Mucosa of descending colon (tissue), 3 donors: ENCODE measurements around the gene CCDC152. TPM values are rescaled to one million over a fixed set of nuclear protein-coding genes. Genes with fewer than 3 reads are reported as not detected.
"Not testable (repeated sequence)": the region's sequence is repeated elsewhere in the genome, so short reads cannot be mapped to it uniquely, and the experiment has no call there.

Experiments
- ATAC-seq: fragments of 200-7000 bp; cut with Tn5 transposase; one replicate; pipeline ENCODE4 v1.9.1; 2020; ENCODE audit warnings: mild to moderate bottlenecking, moderate library complexity
- DNase-seq, 3 donors: peaks; one replicate each; pipeline ENCODE4 v3.0.0-alpha.2; 2020
- H3K36me3 ChIP-seq: fragments of 200-600 bp; one replicate; pipeline ENCODE4 v1.8.0; 2021; ENCODE audit warnings: low read depth, mild to moderate bottlenecking
- H3K4me1 ChIP-seq: fragments of 200-600 bp; one replicate; pipeline ENCODE4 v1.8.0; 2021; ENCODE audit warnings: low read depth, mild to moderate bottlenecking
- H3K4me3 ChIP-seq: fragments of 200-600 bp; one replicate; pipeline ENCODE4 v1.8.0; 2021; ENCODE audit warnings: mild to moderate bottlenecking
- H3K9me3 ChIP-seq: fragments of 200-600 bp; one replicate; pipeline ENCODE4 v1.8.0; 2021; ENCODE audit warnings: mild to moderate bottlenecking
- CTCF ChIP-seq: fragments of 200-600 bp; IDR thresholded peaks from one replicate; pipeline ENCODE4 v1.8.0; 2022; ENCODE audit warnings: antibody characterized with exemption, mild to moderate bottlenecking
- intact Hi-C, 2 donors: fragments of 100-400 bp; cut with DNase I in 1 of 2; cut with micrococcal nuclease in 1 of 2; formaldehyde crosslinking; loops; one replicate each; pipeline versions ENCODE4 v1.11.0 to v1.11.1; 2022; cut with DNase I, micrococcal nuclease
- total RNA-seq, 3 donors: library from RNA; stranded (reverse); fragmentation: NEBNext Ultra II Directional in 2 of 3; extraction: Animal tissue kit (Norgen Biotek cat#: 25700) in 2 of 3; gene quantifications; one replicate each; pipeline versions ENCODE4 v1.2.1 to v1.2.4, GENCODE V29; 2021 to 2023
- donor health status: DM: no; HTN: no; CAD: no; lungs with moderate emphysema.
- donor health status: DM: no; HTN: no; CAD: no.
- donor health status: DM: no; HTN: yes; CAD: no.

Gene CCDC152
- total RNA-seq, 3 donors from 2014 or later, result 0.12 to 0.94 (median 0.47) TPM

DNA sequence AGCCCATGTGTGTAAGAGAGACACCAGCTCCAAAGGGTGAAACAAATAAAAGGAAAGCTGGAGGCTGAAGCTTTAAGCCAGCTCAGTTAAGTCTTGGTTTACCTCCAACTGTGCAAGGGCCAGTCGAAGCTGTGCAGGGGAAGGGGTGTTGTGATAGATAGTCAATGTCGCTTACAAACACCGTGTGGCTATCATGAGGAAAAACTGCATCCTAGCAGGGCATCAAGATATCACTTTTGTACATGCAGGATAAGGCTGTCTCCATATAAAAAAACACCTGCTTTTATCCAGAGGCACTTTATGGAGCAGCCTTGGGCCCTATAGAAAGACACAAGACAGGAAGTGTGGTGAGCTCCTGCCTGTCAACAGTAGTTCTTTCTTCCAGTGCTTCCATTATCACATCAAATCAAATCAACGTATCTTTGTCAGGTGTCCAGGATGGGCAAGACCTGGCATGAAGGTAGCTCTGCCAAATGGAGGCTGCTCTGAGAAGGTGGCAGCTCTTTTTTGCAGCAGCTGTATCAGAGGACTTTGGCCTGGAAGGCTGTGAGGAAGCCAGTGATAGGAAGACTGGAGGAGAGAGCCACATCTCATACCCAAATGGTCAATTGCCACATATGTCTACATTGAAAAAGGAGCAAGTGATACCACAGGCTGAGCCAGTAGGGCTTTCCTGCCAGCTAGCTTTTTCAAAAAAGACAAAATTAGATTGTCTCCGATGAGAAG lies 84.4 kb downstream of the CCDC152 start:
- Histone ChIP-seq H3K9me3 (no peaks in the 10 kb centered on the region), H3K36me3 (no peaks in the 10 kb centered on the region), H3K4me3 (no peak overlapping the region), H3K4me1 (no peaks in the 10 kb centered on the region)
- DNase-seq, result no peak
- peak; percentile 58 for ATAC-seq
- intact Hi-C loops, result no loop called here
- no peak for TF ChIP-seq CTCF

DNA sequence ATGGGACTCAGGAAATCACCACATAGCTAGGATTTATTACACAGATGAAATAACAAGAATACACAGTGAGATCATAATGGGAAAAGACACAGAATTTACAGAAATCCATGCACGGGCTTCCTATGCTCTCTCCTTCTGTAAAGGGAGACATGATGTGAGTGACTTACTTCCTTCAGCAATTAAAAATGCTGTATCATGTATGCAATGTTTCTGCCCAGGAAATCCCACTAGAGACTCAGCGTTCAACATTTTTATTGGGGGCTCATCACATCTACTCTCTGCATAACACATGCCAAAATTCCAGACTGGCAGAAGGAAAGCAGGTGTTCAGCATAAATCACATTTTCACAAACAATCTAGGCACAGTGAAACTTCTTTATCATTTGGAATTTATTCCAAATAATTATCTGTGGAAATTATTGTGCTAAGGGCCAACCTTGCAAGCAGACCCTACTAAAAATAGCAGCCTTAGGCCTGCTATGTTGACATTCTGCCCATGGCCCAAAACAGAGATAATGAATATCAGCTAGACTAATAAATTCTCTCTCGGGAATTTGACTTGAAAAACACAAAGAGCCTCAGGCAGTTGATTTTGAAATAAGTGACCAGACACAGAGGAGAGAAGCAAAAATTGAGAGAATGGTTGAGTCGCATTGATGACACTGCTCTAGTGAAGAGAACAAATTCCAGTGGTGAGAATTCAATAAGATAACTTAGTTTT lies 86.5 kb downstream of the CCDC152 start:
- TF ChIP-seq CTCF, result no peak
- no peak for ATAC-seq
- Histone ChIP-seq H3K9me3 (no peaks in the 10 kb centered on the region), H3K36me3 (no peaks in the 10 kb centered on the region), H3K4me3 (no peak overlapping the region), H3K4me1 (no peaks in the 10 kb centered on the region)
- DNase-seq, result no peak
- intact Hi-C loops, result no loop called here

GRCh38 chr5:42843675-42844292 lies 87.2 kb downstream of the CCDC152 start:
- intact Hi-C loops, result no loop called here
- ATAC-seq, result no peak
- Histone ChIP-seq H3K4me1 (no peaks in the 10 kb centered on the region), H3K4me3 (no peak overlapping the region), H3K36me3 (no peaks in the 10 kb centered on the region), H3K9me3 (no peaks in the 10 kb centered on the region)
- TF ChIP-seq CTCF, result no peak
- DNase-seq, result no peak

GRCh38 chr5:42844408-42844807 lies 87.8 kb downstream of the CCDC152 start:
- H3K36me3 ChIP-seq, intact Hi-C loops, H3K9me3 ChIP-seq, ATAC-seq, DNase-seq, H3K4me1 ChIP-seq, H3K4me3 ChIP-seq: not testable (repeated sequence)

DNA sequence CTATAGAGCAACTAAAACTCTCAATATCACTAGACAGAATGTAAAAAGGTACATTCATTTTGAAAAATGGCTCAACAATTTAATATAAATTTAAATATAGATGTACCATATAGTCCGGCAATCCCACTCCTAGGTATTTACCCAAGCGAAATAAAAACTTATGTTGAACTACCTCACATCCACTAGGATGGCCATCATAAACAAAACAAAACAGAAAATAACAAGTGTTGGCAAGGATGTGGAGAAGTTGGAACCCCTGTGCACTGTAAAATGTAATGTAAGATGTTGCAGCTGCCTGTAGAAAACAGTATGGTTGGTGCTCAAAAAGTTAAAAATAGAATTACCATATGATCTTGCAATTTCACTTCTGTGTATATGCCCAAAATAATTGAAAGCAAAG lies 91.9 kb downstream of the CCDC152 start:
- H3K36me3 ChIP-seq, result no peaks in the 10 kb centered on the region
- peaks cover 12% of the 10 kb centered on the region for H3K4me1 ChIP-seq
- ATAC-seq, result no peak
- H3K4me3 ChIP-seq, result no peak overlapping the region
- intact Hi-C loops, result no loop called here
- H3K9me3 ChIP-seq, result no peaks in the 10 kb centered on the region
- no peak for DNase-seq
- TF ChIP-seq CTCF, result no peak

DNA sequence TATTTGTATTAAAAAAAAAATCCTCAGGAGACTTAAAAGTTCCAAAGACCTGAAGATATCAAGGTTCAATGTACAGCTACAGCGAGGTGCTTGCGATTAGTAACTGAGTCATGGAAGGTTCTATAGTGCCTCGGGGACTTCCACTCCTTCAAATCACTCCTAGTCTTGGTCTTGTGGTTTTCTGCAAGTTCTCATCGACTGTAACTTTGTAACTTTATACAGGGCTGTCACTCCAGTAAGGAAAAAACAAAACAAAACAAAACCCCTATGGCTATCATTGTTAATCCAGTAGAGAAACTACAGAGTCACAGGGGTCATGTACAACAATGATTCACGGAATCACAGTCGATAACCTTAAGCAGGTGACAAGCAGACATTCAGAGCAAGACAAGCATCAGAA lies 94.9 kb downstream of the CCDC152 start:
- no peaks in the 10 kb centered on the region for H3K36me3 ChIP-seq
- TF ChIP-seq CTCF, result no peak
- intact Hi-C loops, result no loop called here

More for the DNA sequence above, 94.9 kb downstream of the CCDC152 start:
- ATAC-seq (no peak), DNase-seq (no peak)
- peaks cover 26% of the 10 kb centered on the region for H3K4me1 ChIP-seq
- H3K4me3 ChIP-seq, result no peak overlapping the region
- H3K9me3 ChIP-seq, result no peaks in the 10 kb centered on the region
